Stimulated activated naive B cell treated with anti-CD40 and anti-IgM and Interleukin-4, amounts not matched to agents 10 μg/mL and 1 μg/mL and 100 μg/mL, for 72 hours (primary cell): ENCODE measurements around the gene SAFB.

Experiments used
- ATAC-seq, 2 donors: fragments of 150-1000 bp; cut with Tn5 transposase; replicated peaks; 2 replicates each; pipeline ENCODE4 v1.10.0; 2021; ENCODE audit warnings: moderate library complexity in 1 of 2
- DNase-seq: peaks from one replicate; pipeline ENCODE4 v3.0.0; 2021
- H3K27ac Mint-ChIP-seq: one replicate; pipeline ENCODE4 v1.8.0; 2022; ENCODE audit warnings: mild to moderate bottlenecking, mixed read lengths
- H3K27me3 Mint-ChIP-seq, 2 donors: one replicate each; pipeline ENCODE4 v1.8.0; 2022; ENCODE audit warnings: mixed read lengths in 2 of 2
- H3K36me3 Mint-ChIP-seq, 2 donors: one replicate each; pipeline ENCODE4 v1.8.0; 2022; ENCODE audit warnings: mixed read lengths in 2 of 2, mild to moderate bottlenecking in 1 of 2
- H3K4me1 Mint-ChIP-seq, 2 donors: one replicate each; pipeline ENCODE4 v1.8.0; 2022; ENCODE audit warnings: mixed read lengths in 2 of 2, mild to moderate bottlenecking in 1 of 2
- H3K4me3 Mint-ChIP-seq, 2 donors: one replicate each; pipeline ENCODE4 v1.8.0; 2022; ENCODE audit warnings: mild to moderate bottlenecking in 2 of 2, mixed read lengths in 2 of 2, moderate library complexity in 1 of 2
- H3K9me3 Mint-ChIP-seq, 2 donors: one replicate each; pipeline ENCODE4 v1.8.0; 2022; ENCODE audit warnings: mixed read lengths in 2 of 2, mild to moderate bottlenecking in 1 of 2

The SAFB gene

DNA sequence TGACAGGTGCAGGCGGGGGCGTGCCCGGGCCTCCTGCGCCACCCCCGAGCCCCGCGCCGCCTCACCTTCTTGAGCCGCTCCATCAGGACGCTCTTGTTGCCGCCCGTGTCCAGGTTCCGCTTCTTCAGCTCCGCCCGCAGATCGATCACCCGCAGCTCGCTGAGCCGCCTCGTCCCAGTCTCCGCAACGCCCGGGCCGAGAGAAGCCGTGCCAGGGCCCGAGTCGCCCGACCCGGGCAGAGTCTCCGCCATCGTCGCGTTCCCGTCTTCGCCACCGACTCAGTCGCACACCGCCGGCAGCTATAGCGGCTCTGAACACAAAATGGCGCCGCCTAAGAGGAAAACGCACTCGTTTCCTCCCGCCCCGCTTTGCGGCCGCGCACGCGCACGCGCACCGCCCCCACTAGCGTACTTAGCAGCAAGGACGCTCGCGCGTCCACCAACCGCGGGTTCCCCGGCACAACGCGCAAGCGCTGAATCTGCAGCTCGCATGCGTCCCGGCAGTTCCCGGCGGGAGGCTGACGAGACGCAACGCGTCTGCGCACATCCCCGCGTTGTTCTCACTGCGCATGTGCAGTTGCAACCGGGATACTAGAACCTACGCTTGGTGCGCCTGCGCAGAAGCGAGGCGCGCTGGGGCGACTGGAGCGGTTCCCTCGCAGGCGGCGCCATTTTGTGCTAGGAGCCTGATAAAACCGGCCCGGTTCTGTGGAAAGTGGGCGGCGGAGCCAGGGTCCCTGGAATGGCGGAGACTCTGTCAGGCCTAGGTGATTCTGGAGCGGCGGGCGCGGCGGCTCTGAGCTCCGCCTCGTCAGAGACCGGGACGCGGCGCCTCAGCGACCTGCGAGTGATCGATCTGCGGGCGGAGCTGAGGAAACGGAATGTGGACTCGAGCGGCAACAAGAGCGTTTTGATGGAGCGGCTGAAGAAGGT is at the start of gene SAFB, which contains the start of gene SAFB2:
Gene SAFB (plus strand): TSS at position 619 of the 932 bp plus-strand sequence. CDS start 123 bp downstream, at position 742.
Gene SAFB2 (minus strand): TSS at position 312 of the 932 bp plus-strand sequence. CDS start 61 bp downstream, at position 251.
- ATAC-seq, result peak; percentile 84 to 90
- Mint-ChIP-seq H3K36me3 (peaks cover 51 to 64% of the 10 kb centered on the region in 2 donors), H3K4me1 (peaks cover 38 to 77% of the 10 kb centered on the region in 2 donors)

DNA sequence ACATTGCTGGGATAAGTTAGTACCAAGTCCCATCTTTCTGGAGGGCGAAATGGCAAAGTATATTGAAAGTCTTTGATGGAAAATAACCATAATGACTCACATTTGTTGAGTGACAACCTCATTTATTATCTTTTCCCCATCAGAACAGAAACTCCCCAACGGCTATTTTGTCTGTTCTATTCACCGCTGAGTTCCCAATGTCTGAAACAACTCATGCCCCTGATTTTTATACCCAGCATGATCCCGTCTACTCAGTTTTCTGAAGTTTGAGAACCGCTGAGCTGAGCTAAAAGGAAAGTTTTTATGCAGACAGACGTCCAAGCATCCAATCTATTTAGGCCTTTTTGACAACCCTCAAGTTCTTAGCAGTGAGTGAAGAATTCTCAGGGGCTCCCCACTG is 47.3 kb upstream of the SAFB start:
- Mint-ChIP-seq H3K27me3 (no peaks in the 10 kb centered on the region), H3K27ac (no peak overlapping the region), H3K9me3 (peaks cover 0 to 2% of the 10 kb centered on the region in 2 donors), H3K36me3 (peaks cover 17 to 18% of the 10 kb centered on the region in 2 donors), H3K4me1 (peaks cover 7 to 12% of the 10 kb centered on the region in 2 donors), H3K4me3 (no peak overlapping the region)
- DNase-seq, result no peak
- ATAC-seq, result no peak

More for the DNA sequence above, at the start of gene SAFB, which contains the start of gene SAFB2:
- peak within 1 kb of the TSS; percentile 100 for H3K27ac Mint-ChIP-seq
- peak within 1 kb of the TSS; percentile 100 for H3K4me3 Mint-ChIP-seq
- no peaks in the 10 kb centered on the region for H3K9me3 Mint-ChIP-seq
- H3K27me3 Mint-ChIP-seq, result no peaks in the 10 kb centered on the region
- DNase-seq, result peak; percentile 100

DNA sequence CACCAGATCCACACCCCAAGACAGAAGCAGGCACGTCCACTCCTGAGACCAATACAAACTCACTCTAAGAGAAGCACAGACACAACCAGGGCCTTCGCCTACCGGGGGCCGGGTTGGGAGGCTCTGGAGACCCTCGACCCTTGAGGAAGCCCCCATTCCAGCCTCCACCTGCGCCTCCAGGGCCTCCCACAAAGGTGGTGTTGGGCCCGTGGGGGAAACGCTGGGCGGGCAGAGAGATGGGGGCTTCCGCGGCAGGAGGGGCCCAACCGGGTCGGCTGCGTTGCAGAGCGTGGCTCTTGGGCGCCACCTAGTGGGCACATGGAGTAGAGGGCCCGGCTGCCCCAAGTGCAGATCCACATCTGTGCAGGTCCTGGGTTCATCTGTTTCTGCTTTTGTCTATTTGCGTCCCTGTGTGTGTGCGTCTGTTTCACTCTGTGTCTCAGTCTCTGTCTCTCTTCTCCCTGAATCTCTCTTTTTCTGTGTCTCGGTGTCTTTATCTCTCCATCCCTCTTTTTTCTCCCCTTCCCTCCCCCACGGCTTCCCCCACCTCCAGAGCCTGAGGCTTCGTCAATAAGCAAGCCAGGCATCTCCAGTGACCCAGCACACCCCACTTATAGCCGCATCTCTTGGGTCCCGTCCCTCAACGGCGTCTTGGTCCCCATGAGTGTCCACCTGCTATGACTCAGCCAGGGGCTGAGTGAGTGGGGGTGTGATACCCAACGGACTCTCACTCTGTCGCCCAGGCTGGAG is 44.6 kb upstream of the SAFB start:
- Mint-ChIP-seq H3K4me3 (no peak overlapping the region), H3K27ac (peak overlapping the region; percentile 27), H3K9me3 (peaks cover 0 to 2% of the 10 kb centered on the region in 2 donors), H3K4me1 (peaks cover 7 to 12% of the 10 kb centered on the region in 2 donors), H3K27me3 (no peaks in the 10 kb centered on the region), H3K36me3 (peaks cover 16 to 26% of the 10 kb centered on the region in 2 donors)
- DNase-seq, result peak; percentile 44
- peak; percentile 91 to 95 for ATAC-seq

GRCh38 chr19:5579286-5579685 is 43.6 kb upstream of the SAFB start:
- no peak overlapping the region for H3K4me3 Mint-ChIP-seq
- no peaks in the 10 kb centered on the region for H3K27me3 Mint-ChIP-seq
- peaks cover 0 to 2% of the 10 kb centered on the region in 2 donors for H3K9me3 Mint-ChIP-seq
- peaks cover 20 to 32% of the 10 kb centered on the region in 2 donors for H3K36me3 Mint-ChIP-seq
- H3K27ac Mint-ChIP-seq, result no peak overlapping the region
- peaks cover 8 to 12% of the 10 kb centered on the region in 2 donors for H3K4me1 Mint-ChIP-seq
- ATAC-seq, result no peak
- no peak for DNase-seq

DNA sequence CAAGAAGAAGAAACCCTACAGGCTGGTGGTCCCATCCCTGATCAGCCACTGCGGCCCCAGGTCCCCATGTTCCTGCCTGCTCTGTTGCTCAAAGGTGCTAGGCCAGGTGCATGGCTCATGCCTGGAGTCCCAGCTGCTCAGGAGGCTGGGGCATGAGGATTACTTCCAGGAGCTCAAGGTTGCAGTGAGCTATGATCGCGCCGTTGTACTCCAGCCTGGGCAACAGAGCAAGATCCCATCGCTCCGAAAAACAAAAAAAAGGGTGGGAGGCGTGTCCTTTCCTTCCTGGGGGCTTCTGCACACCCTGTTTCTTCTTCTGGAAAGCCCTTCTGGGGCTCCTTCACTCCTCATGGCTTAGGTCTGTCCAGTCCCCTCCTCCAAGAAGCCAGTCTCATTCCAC is 43.2 kb upstream of the SAFB start:
- DNase-seq (no peak), ATAC-seq (no peak)
- H3K36me3 Mint-ChIP-seq, result peaks cover 20 to 31% of the 10 kb centered on the region in 2 donors
- H3K9me3 Mint-ChIP-seq, result no peaks in the 10 kb centered on the region
- no peak overlapping the region for H3K4me3 Mint-ChIP-seq
- no peak overlapping the region for H3K27ac Mint-ChIP-seq
- H3K4me1 Mint-ChIP-seq, result peaks cover 8 to 12% of the 10 kb centered on the region in 2 donors
- H3K27me3 Mint-ChIP-seq, result no peaks in the 10 kb centered on the region

DNA sequence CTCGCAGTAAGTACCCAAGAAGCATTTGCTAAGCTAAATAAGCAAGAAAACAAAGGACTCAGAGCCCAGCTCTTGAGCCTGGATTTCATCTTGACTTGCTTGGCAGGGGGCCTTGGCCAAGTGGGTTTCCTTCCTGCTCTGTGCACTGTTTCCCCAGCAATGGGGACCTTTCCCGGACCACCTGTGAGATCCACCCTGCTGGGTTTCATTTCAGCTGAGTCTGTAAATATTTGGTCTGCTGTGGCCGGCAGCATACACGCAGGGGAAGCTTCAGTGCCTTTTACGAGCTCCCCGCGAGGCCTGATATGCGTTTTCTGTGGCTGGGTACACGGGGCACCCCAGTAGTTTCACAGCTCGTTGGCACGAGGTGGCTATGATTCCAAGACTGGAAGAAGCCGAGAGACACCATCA is 42.7 kb upstream of the SAFB start:
- Mint-ChIP-seq H3K27ac (no peak overlapping the region), H3K4me1 (peaks cover 8 to 12% of the 10 kb centered on the region in 2 donors), H3K36me3 (peaks cover 17 to 27% of the 10 kb centered on the region in 2 donors), H3K9me3 (no peaks in the 10 kb centered on the region), H3K27me3 (no peaks in the 10 kb centered on the region), H3K4me3 (no peak overlapping the region)
- DNase-seq (no peak), ATAC-seq (no peak)

DNA sequence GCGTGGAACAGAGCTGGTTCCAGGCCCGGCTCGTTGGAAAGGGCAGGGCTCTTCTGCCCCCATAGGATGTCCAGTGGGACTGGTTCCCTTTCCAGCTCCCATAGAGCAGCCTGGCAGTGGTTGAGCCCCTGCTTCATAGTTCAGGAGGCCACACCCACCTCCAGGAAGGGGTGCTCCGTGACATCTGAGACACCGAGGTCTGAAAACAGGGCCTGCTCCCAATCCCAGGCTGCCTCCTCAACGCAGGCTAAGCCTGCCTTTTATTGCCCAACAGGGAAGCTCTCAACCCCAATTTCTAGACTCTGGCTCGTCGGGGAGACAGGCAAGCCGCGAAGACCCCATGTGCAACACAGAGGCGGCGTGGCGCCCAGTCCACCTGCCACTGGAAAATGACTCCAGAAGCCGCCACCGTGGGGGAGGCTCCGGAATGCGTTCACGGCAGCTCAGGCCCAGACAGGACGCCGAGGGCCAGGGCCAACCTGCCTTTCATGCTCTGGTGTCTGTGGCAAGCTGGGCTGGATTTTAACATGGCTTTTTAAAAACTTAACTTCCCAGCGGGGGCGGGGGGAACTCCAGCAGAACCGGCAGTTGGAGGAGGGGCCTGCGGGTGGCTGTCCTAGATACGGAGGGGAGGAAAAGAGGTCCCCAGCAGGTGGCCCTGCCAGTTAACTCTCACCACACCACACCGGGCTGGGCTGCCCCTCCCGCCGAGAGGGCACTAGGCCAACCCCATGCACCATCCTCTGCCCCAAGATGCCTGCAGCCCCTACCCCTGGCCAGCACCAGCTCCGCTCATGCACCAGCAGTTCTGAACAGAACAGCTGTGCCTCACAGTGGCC is 37.2 kb upstream of the SAFB start:
- ATAC-seq (peak; percentile 80 to 82), DNase-seq (peak; percentile 57)
- Mint-ChIP-seq H3K27me3 (no peaks in the 10 kb centered on the region), H3K4me1 (peaks cover 16 to 27% of the 10 kb centered on the region in 2 donors), H3K36me3 (peaks cover 39 to 63% of the 10 kb centered on the region in 2 donors), H3K4me3 (peak overlapping the region; percentile 68 to 70), H3K9me3 (no peaks in the 10 kb centered on the region), H3K27ac (peak overlapping the region; percentile 90)

GRCh38 chr19:5586300-5587070 is 36.4 kb upstream of the SAFB start:
- Mint-ChIP-seq H3K27ac (peak overlapping the region; percentile 90), H3K36me3 (peaks cover 43 to 62% of the 10 kb centered on the region in 2 donors), H3K9me3 (no peaks in the 10 kb centered on the region), H3K4me3 (peak overlapping the region; percentile 68 to 70), H3K27me3 (no peaks in the 10 kb centered on the region), H3K4me1 (peaks cover 16 to 27% of the 10 kb centered on the region in 2 donors)
- no peak for DNase-seq
- peak; percentile 16 to 24 for ATAC-seq

- ATAC-seq (no peak), DNase-seq (no peak)
- no peaks in the 10 kb centered on the region for H3K9me3 Mint-ChIP-seq
- H3K4me1 Mint-ChIP-seq, result peaks cover 16 to 27% of the 10 kb centered on the region in 2 donors
- no peak overlapping the region for H3K4me3 Mint-ChIP-seq
- peaks cover 47 to 58% of the 10 kb centered on the region in 2 donors for H3K36me3 Mint-ChIP-seq
- no peak overlapping the region for H3K27ac Mint-ChIP-seq
- H3K27me3 Mint-ChIP-seq, result no peaks in the 10 kb centered on the region
Observed at GRCh38 chr19:5587071-5587455, 35.8 kb upstream of the SAFB start.

- H3K4me1 Mint-ChIP-seq, result peaks cover 16 to 27% of the 10 kb centered on the region in 2 donors
- no peak for DNase-seq
- H3K4me3 Mint-ChIP-seq, result no peak overlapping the region
- H3K36me3 Mint-ChIP-seq, result peaks cover 48 to 59% of the 10 kb centered on the region in 2 donors
- H3K9me3 Mint-ChIP-seq, result no peaks in the 10 kb centered on the region
- ATAC-seq, result no peak
- H3K27me3 Mint-ChIP-seq, result no peaks in the 10 kb centered on the region
- H3K27ac Mint-ChIP-seq, result peak overlapping the region; percentile 42
Observed at GRCh38 chr19:5587661-5588060, 35.2 kb upstream of the SAFB start.

DNA sequence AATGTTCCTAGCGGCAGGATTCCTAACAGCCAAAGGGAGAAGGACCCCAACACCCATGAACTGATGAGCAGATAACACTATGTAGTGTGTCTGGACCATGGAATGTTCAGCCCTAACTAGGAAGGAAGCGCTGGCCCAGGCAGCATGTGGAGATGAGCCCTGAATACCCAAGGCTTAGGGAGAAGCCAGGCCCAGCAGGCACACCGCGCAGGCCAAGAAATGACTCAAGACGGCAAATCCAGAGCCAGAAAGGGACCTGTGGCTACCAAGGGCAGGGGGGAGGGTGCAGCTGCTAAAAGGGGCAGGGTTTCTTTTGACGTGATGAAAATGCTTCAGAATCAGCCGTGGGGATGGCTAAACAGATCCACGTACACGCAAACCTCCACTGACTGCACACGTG is 34.4 kb upstream of the SAFB start:
- Mint-ChIP-seq H3K36me3 (peaks cover 54 to 61% of the 10 kb centered on the region in 2 donors), H3K4me3 (no peak overlapping the region), H3K9me3 (no peaks in the 10 kb centered on the region), H3K27me3 (no peaks in the 10 kb centered on the region), H3K4me1 (peaks cover 16 to 27% of the 10 kb centered on the region in 2 donors), H3K27ac (peak overlapping the region; percentile 51)
- ATAC-seq (no peak), DNase-seq (no peak)

GRCh38 chr19:5588906-5589676 is 33.8 kb upstream of the SAFB start:
- Mint-ChIP-seq H3K27ac (no peak overlapping the region), H3K9me3 (no peaks in the 10 kb centered on the region), H3K36me3 (peaks cover 55 to 58% of the 10 kb centered on the region in 2 donors), H3K4me1 (peaks cover 15 to 27% of the 10 kb centered on the region in 2 donors), H3K4me3 (no peak overlapping the region), H3K27me3 (no peaks in the 10 kb centered on the region)
- DNase-seq (no peak), ATAC-seq (no peak)
